Kasumi-1 (cell line): ENCODE data around the gene ZNG1A.
"Not testable (repeated sequence)": the region's sequence is repeated elsewhere in the genome, so short reads cannot be mapped to it uniquely, and the experiment has no call there.

Experiments
- DNase-seq, 2 experiments: peaks; one replicate each; lab custom pipeline; 2025; lab: John Stamatoyannopoulos, UW

ZNG1A gene

DNA sequence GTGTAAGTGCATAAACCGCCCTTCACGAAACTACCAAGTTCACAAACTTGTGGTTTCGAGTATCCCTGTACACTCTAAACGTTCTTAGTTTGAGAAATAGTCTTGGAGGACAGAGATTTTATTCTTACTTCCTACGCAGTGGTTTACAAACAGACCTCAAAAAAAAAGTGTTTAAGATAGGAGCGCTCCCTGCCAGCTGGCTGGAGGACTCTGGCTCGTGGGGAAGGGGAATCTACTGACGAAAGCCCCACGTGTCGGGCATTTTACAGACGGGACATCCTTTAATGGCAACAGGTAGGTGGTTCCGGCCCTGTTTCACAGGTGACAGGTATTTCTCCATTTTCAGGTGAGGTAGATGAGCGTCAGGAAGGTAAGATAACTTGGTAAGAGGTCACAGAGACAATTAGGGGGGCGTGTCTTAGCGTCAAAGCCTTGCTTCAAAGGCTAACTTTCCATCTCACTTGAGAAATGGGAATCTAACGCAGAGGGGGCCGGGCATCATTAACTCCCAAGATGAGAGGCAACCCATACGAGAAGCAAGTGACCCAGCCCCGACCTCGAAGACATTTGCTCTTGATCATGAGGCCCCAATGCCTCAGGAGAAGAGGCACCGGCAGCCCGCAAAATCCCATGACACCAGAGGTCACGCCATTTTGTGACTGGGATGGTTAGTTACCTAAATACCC, 573 bp downstream of the ZNG1A start:
- not testable (repeated sequence) for DNase-seq

DNA sequence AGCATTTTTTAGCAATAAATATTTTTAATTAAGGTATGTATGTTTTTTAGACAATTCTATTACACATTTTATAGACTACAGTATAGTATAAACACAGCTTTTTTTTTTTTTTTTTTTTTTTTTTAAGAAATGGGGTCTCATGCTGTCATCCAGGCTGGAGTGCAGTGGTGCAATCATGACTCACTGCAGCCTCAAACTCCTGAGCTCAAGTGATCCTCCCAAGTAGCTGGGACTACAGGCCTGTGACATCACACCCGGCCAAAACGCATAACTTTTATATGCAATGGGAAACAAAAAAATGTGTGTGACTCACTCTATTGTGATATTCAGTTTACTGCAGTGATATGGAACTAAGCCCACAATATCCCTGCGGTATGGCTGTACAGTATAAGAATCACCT, 9.1 kb downstream of the ZNG1A start:
- not testable (repeated sequence) for DNase-seq

DNA sequence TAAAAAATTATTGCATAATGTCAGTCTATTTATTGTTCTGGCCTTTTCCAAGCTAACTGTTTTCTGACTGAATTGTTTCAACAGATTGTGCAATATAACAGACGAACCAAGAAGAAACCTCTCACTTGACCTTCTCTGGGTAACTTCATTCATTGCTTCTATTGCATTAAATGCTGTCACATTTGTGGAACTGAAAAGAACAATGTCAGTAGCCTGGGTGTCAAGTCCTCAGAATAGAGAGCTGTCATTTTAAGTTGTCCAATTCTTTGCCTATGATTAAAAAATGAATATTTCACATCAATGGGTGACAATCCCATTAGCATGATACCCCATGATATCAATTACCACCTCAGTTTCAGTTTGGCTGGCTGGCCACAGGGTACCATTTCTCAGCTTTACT, 19.0 kb downstream of the ZNG1A start:
- DNase-seq: not testable (repeated sequence)

DNA sequence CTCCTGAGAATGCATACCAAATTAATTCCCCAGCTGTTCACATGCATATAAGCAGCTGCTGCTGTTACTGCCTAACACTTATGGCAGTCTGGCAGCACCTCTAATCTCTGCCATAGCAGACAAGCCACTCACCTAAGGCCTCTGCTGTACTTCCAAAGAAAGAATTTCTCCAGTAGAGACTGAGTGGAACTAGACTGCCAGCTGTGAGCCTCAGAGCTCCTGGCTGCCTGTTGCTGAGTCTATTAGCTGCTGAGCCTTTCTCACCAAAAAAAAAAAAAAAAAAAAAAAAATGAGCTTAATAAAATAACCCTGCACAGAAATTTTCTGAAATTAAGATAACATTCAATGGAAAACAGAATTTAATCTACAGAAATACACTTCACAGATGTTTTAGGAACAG, 27.7 kb downstream of the ZNG1A start:
- DNase-seq: not testable (repeated sequence)

DNA sequence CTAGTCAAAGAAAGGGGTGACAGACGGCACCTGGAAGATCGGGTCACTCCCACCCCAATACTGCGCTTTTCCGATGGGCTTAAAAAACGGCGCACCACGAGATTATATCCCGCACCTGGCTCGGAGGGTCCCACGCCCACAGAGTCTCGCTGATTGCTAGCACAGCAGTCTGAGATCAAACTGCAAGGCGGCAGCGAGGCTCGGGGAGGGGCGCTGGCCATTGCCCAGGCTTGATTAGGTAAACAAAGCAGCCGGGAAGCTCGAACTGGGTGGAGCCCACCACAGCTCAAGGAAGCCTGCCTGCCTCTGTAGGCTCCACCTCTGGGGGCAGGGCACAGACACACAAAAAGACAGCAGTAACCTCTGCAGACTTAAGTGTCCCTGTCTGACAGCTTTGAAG, 39.0 kb downstream of the ZNG1A start:
- not testable (repeated sequence) for DNase-seq

DNA sequence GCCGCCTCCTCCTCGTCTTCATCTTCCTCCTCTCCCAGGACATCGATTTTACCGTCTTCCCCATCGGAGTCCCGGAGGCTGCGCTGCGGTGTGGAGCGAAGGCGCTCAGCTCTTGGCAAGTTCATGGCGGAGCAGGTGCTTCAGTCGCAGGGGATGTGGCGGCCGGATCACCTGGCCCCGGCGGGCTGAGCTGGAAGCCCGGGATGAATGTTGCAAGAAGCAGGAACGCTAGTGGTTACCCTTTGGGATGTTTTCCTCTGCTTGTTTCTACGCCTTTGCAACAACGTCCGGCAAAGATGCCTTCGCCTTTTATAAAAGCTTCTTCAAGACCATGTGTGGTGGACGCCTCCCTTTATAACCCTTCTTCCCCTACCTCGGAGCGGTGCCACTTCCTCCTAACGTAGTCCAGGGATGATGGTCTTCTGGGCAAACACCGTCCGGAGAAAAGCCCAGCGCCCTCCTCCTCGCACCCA, 60.8 kb downstream of the ZNG1A start, which contains the start of gene FOXD4:
Gene FOXD4 (minus strand): TSS at position 423 of the 473 bp plus-strand sequence. CDS start 298 bp downstream, at position 125.
- DNase-seq: not testable (repeated sequence)

DNA sequence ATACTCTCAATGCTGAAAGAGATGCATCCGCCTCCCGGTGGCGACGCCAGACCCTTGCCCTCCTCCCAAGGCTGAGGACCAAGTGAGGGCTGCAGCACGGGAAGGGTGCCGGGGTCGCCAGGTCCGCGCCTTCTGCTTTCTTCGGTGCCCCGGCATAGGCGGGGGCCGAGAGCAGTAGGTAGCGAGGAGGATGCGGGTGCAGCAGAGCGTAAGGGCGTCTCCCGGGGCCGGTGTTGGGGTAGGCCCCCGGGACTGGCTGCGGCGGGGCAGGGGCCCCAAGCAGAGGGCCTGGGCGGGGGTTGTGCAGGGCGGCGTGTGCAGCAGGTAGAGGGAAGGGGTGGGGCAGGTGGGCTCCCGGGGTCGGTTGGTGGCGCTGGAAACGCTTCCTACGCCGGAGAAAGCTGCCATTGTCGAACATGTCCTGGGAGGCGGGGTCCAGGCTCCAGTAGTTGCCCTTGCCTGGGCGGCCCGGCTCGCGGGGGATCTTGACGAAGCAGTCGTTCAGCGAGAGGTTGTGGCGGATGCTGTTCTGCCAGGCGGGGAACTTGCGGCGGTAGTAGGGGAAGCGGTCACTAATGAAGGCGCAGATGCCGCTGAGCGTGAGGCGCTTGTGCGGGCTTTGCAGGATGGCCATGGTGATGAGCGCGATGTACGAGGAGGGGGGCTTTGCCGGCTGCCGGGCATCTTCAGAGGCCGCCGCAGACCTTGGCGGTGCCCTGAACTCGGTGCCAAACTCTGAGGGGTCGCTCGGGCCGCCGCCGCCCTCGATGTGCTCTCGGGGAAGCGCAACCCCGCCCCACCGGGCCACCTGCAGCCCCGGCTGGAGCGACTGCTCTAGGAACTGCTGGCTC, 61.5 kb downstream of the ZNG1A start:
- not testable (repeated sequence) for DNase-seq

DNA sequence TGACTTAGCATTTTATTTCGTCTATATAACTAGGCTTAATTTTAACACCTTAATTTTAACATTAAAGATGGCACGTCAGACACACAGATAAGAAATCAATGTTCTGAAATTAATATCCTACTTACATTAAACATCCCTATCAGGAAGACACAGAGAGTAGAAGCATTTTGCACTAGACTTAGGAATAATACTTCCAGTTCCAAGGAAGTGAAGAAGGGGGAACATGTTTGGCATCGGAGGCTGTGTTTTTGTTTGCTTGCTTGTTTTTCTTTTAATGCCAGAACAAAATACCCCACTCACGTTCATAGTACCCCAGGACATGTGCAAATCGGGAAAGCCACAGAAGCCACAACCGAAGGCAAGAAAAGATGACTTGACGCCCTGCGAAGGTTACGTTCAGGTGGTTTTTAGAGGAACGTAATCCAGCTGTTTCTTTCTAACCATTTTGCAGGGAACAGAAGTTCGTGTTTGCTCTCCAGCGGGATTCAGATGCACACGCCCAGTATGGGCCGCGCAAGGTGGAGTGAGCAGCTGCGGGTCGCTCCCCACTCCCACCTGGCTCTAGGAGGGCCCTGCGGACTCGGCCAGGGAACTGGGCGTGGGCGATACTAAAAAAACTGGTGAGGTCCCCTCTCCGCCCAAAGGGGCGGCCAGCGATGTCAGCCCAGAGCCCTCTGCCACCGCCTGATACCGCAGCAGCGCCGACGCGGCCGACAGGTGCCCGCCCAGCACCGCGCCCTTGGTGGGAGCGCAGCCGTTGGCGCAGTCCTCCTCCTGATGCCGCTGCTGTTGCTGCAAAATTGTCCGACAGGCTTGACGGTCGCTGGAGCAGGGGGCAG, 62.4 kb downstream of the ZNG1A start:
- not testable (repeated sequence) for DNase-seq

DNA sequence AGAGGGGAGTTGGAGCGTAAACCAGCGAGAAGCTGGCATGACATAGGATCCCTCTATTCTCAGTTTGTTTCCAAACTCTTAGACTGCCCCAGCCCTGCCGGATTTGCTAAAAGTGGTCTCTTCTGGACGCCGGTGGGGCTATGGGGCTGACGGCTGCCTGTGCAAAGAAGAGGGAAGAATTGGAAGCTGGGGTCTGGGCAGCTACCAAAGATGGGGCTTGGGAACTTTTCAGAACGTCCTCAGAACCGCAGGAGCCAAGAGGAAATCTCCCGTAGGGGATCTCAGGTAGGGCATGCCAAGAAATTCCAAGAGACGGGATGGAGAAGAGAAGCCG, 63.8 kb downstream of the ZNG1A start:
- not testable (repeated sequence) for DNase-seq

DNA sequence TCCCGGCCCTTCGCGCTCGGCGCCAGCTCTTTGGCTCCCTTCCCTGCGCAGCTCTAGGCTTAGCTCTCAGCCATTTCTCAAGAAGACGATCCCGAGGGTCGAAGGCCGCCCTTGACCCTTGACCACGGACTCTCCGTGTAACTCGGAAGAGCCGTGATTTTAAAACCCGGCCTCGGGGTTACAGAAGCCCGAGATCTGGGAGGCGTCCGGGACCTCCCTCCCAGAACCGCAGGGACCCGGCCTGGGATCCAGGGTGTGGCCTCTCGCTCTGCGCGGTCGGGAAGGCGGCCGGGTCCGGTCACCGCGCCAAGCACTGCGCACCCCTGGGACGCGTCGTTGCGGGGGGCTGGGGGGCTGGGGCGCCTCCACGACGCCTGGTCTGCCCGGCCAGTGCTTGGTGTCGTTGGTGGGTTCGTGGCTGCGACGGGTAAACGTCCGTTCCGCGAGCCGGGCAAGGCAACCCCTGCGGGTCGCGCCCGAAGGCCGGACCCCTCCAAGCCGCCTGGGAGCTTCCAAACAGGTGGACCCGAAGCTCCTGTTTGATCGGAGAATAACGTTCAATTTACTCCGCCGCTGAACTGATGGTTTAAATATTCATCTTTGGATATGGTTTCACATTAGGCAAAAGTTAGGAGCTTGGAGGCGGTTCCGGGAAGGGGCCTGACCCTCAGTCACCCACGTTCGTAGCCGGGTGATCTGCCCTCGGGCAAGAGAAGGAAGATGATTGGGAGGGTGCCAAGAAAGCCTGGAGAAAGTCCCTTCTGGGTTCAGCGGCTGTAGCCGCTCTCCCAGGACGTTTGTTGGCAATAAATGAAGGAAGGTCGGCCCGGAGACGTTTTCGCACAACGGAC, 64.4 kb downstream of the ZNG1A start:
- not testable (repeated sequence) for DNase-seq

DNA sequence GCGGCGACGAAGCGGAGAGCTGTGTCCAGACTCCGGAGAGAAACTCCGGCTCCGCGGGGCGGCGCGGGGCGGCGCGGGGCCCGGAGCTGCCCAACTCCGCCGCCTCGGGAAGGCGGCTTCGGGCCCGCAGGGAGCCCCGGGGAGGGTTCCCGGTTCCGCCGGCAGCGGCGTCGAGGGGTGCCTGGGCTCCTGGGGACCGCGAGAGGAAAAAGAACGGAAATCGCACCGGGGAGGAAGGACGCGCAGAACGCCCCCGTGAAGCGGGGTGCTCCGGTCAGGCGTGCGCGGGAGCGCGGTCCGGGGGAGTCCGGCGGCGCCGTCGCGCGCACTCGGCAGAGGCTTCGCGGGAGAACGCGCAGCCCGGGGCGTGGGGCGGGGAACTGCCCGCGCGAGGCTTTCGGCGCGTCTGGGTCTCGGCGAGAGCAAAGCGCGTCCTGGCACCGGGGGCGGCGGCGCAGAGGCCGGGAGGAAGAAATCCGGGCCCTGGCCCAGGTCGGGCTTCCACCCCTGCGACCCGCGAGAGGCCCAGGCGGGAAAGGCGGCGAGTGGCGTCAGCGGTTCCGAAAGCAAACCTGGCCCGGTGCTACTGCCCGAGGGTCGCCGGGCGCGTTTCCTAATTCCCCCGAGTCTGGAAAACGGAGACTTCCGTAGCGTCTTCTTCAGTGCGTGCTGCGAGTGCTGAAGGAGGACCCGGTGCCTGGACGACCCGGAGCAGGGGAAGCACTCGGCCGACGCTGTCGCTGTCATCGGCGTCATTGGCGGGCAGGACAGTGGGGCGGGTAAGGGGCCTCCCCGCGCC, 65.2 kb downstream of the ZNG1A start:
- not testable (repeated sequence) for DNase-seq

DNA sequence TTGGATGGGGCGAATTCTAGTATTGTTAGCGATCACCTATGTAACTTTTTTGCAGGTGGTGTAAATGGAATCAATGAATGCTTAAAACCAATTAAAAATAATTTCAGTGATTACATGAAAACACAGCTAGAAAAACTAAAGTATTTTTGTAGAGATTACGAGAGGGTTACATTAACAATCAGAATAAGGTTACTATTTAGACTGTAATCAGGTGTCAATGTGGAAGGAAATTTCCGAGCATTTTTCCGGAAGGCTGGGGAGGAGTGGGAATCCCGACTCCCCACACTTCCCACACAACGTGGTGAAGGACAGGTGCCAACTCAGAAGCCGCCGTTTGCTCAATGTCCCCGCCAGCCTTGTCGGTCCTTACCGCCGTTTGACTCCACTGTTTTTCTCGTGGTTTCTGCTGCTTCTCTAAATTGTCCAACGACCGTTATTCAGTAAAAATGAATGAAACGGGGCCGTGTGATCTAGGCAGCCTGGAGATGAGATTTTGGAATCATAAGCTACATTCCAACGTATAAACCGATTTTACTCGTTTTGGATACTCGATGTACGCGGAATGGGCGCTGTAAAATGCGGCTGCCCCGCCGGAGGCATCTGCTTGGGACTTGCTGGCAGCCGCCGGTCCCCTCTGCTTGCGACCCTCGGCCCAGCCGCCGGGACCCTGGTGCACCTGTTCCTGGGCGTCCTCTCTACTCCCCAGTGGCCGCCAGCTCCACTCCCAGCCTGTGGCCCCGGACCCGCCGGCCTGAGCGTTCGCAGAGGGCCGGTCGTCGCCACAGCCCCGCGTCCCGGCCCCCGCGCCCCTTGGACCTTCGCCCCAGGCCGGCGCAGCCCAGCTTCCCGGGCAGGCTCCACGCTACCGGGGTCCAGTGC, 66.0 kb downstream of the ZNG1A start:
- DNase-seq: not testable (repeated sequence)

DNA sequence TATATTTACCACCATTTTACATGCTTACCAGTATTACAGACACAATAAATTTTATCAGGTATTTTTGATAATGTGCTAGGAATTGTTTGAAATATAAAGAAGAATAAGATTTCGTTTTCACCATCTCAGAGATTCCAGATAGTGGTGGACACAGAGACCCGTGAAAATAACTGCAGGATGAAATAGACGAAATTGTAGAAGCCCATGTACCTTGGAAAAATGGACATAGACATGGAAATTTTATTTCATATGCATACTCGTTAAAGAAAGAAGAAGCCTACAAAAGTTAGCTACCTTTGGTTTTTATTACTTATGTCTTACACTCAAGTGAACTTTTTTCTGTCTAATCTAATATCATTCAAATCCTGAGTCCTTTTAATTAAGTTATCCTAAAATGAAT, 68.2 kb downstream of the ZNG1A start:
- not testable (repeated sequence) for DNase-seq

DNA sequence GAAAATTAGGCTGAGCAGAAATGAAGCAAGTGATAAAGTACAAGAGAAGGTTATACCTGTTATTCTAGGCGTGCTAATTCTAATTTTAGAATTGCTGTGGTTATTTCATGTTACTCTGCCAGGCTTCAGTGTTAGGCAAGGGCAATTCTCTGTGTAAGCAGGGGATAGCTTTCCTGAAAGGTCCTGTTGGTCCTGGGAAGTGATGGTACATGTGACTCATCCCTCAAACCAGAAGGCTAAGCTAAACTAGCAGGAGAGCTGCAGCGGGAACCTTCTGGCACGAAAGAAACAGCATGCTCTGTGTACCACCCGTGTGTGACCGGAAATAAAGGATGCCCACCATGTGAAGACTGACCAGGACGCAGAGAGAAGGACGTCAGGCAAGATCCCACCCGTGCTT, 69.3 kb downstream of the ZNG1A start:
- not testable (repeated sequence) for DNase-seq

DNA sequence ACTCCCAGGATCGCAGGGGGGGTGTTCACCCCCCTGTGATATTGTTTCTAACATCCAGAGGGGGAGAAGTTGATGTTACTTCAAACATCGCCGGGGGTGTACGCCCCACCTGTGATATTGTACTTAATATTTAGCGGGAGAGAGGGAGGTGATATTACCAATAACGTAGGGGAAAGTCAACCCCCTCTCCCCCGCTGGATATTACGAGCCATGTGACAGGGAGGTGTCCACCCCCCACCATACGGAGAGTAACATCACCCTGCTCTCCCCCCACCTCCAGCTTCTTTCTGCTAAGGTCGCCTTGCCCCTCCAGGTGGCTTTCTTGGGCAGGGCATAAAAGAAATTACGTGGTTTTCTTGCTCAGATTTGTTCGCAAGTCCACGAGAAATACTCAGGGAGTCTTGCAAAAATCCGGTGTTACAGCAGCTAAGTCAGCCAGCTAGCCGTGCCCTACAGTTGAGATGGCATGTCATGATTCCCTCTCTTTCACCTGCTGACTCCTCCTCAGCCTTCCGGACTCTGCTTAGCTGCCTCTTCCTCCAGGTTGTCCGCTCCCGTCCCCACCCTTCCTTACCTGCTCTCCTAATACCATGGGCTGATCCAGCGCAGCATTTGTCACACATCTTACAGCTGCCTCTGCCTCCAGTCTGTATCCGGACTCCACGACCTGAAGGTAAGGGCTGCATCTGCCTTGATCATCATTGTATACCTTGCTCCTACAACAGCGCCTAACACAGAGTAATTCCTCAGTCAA, 69.9 kb downstream of the ZNG1A start:
- DNase-seq: not testable (repeated sequence)

DNA sequence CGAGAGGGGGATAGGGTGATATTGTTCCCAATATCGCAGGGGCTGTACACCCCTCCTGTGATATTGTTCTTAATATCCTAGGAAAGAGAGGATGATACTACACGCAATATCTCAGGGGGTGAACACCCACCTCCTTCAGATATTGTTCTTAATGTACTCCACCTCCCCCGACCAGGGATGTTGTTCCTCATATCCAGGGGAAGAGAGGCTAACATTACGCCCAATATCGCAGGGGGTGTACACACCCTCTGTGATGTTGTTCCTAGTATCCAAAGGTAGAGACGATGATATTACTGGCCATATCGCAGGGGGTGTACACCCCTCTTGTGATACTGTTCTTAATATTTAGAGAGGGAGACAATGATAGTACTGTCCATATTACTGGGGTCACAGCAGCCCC, 72.9 kb downstream of the ZNG1A start:
- not testable (repeated sequence) for DNase-seq

DNA sequence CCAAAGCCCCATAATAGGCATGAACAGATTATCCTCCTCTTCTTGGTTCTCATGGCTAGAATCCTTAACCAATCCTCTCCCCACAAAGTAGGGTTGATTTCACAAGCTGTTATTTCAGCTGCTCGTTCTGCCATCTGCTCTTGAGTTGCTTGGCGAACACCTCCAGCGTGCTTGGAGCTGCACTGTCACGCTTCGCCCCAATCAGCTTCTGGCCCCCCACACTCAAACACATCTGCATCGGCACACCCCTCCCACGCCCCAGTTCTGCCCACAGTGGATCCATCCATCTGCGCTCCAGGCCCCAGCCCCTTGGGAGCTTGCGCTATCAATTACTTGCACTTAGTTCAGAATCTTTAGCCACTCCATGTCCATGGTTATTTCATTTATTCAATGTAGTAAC, 78.4 kb downstream of the ZNG1A start:
- not testable (repeated sequence) for DNase-seq

DNA sequence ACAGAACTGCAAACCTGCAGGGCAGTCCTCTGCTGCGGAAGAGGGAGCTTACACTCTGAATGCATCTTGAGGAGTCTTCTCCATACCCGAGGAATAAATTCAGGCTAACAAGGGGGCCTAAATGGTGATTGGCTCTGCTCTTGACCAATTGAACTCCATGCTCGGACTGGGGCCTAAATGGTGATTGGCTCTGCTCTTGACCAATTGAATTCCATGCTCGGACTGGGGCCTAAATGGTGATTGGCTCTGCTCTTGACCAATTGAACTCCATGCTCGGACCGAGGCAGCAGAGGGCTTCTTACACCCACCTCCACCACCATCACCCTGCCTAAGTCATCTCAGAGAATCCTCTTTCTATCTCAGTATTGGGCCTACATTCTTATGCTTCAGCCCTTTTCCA, 79.0 kb downstream of the ZNG1A start:
- DNase-seq: not testable (repeated sequence)

DNA sequence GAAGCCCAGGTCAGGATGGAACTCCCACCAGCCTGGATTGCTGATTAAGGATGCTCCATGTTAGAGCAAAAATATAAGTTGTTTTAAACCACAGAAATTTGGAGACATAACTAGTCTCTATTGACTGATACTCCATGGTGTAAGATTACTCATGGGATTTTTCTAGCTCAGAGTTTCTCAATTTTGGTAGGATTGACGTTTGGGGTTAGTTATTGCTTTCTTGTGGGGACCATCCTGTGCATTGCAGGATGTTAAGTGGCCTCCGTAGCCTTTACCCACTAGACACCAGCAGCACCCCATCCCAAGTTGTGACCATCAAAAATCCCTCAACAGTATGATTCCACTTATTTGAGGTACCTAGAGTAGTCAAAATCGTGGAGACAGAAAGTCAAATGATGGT, 80.1 kb downstream of the ZNG1A start:
- not testable (repeated sequence) for DNase-seq
